Measurements from ENCODE around the gene TTC21B.

Gene TTC21B

GRCh38 chr2:165901620-165902298 is 51.8 kb downstream of the TTC21B start:
- no peak overlapping the region for H3K27ac ChIP-seq (ENCODE audit: low read depth, low read length)
- H3K27me3 ChIP-seq (ENCODE audit: control insufficient read depth, insufficient read depth, low read length): no peaks in the 10 kb centered on the region

DNA sequence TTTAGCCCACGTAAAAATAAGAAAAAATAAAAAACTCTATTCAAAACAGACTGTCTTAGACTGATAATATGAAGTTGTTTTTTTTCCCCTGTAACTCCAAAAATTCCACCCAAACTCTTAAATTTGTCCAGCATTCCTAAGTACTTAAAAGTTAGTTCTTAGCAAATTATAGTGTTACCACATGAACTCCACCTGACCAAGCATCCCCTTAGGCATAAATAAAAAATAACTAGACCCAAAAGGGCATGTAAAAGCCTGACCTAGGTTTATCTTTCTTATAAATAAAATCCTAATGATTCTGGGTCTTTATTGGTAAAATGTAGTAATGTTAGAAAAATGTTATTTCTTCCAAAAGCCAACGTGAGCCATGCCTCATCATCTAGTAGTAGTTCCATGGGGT is 54.3 kb downstream of the TTC21B start:
- H3K9ac ChIP-seq (ENCODE audit: low read depth, low read length): no peak overlapping the region
- no peaks in the 10 kb centered on the region for H3K9me3 ChIP-seq (ENCODE audit: control insufficient read depth, insufficient read depth, low read length)
- 0 out of 2 replicates have a peak, but pooled peaks cover 7% of the 10 kb centered on the region for H3K4me1 ChIP-seq (ENCODE audit: control insufficient read depth, insufficient read depth, low read length)
- H3K27me3 ChIP-seq (ENCODE audit: control insufficient read depth, insufficient read depth, low read length): no peaks in the 10 kb centered on the region
- no peak overlapping the region for H3K4me3 ChIP-seq (ENCODE audit: low read depth, low read length)
- no peak overlapping the region for H3K27ac ChIP-seq (ENCODE audit: low read depth, low read length)
- H3K36me3 ChIP-seq (ENCODE audit: control insufficient read depth, insufficient read depth, low read length): peaks cover 73% of the 10 kb centered on the region

More at GRCh38 chr2:165901620-165902298, 51.8 kb downstream of the TTC21B start:
- Histone ChIP-seq H3K9me3 (ENCODE audit: control insufficient read depth, insufficient read depth, low read length) (no peaks in the 10 kb centered on the region), H3K36me3 (ENCODE audit: control insufficient read depth, insufficient read depth, low read length) (peaks cover 68% of the 10 kb centered on the region), H3K4me1 (ENCODE audit: control insufficient read depth, insufficient read depth, low read length) (0 out of 2 replicates have a peak, but pooled peaks cover 7% of the 10 kb centered on the region), H3K9ac (ENCODE audit: low read depth, low read length) (no peak overlapping the region), H3K4me3 (ENCODE audit: low read depth, low read length) (no peak overlapping the region)

DNA sequence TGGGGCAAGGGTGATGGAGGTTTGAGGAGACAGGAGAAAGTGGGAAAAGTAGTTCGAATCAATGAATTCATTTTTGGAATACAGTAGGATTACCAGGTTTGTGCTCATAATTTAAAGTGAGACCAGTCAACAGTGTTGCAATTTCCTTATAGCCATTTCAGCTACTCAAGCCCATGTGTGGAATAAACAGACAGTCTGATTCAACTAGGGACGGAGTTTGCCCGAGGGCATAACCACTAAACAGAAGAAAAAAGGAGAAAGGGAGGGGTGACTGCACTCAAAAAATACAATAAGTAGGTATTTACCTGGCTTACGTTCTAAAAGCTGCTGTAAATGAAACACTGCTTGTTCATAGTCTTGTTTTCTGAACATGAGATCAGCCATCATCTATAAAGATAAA is 55.2 kb downstream of the TTC21B start:
- no peak overlapping the region for H3K9ac ChIP-seq (ENCODE audit: low read depth, low read length)
- H3K27me3 ChIP-seq (ENCODE audit: control insufficient read depth, insufficient read depth, low read length): no peaks in the 10 kb centered on the region
- 0 out of 2 replicates have a peak, but pooled peaks cover 7% of the 10 kb centered on the region for H3K4me1 ChIP-seq (ENCODE audit: control insufficient read depth, insufficient read depth, low read length)
- no peak overlapping the region for H3K27ac ChIP-seq (ENCODE audit: low read depth, low read length)
- no peaks in the 10 kb centered on the region for H3K9me3 ChIP-seq (ENCODE audit: control insufficient read depth, insufficient read depth, low read length)
- H3K36me3 ChIP-seq (ENCODE audit: control insufficient read depth, insufficient read depth, low read length): peaks cover 81% of the 10 kb centered on the region
- H3K4me3 ChIP-seq (ENCODE audit: low read depth, low read length): no peak overlapping the region

- Histone ChIP-seq H3K4me3 (ENCODE audit: low read depth, low read length) (no peak overlapping the region), H3K27ac (ENCODE audit: low read depth, low read length) (no peak overlapping the region), H3K9ac (ENCODE audit: low read depth, low read length) (no peak overlapping the region), H3K9me3 (ENCODE audit: control insufficient read depth, insufficient read depth, low read length) (no peaks in the 10 kb centered on the region), H3K27me3 (ENCODE audit: control insufficient read depth, insufficient read depth, low read length) (no peaks in the 10 kb centered on the region), H3K4me1 (ENCODE audit: control insufficient read depth, insufficient read depth, low read length) (0 out of 2 replicates have a peak, but pooled peaks cover 7% of the 10 kb centered on the region), H3K36me3 (ENCODE audit: control insufficient read depth, insufficient read depth, low read length) (peaks cover 87% of the 10 kb centered on the region)
Measured at GRCh38 chr2:165897726-165898125, 55.9 kb downstream of the TTC21B start.

- Histone ChIP-seq H3K9ac (ENCODE audit: low read depth, low read length) (no peak overlapping the region), H3K4me1 (ENCODE audit: control insufficient read depth, insufficient read depth, low read length) (0 out of 2 replicates have a peak, but pooled peaks cover 7% of the 10 kb centered on the region), H3K36me3 (ENCODE audit: control insufficient read depth, insufficient read depth, low read length) (peaks cover 87% of the 10 kb centered on the region), H3K27me3 (ENCODE audit: control insufficient read depth, insufficient read depth, low read length) (no peaks in the 10 kb centered on the region), H3K4me3 (ENCODE audit: low read depth, low read length) (no peak overlapping the region), H3K27ac (ENCODE audit: low read depth, low read length) (no peak overlapping the region), H3K9me3 (ENCODE audit: control insufficient read depth, insufficient read depth, low read length) (no peaks in the 10 kb centered on the region)
Measured at GRCh38 chr2:165897074-165897473, 56.5 kb downstream of the TTC21B start.

DNA sequence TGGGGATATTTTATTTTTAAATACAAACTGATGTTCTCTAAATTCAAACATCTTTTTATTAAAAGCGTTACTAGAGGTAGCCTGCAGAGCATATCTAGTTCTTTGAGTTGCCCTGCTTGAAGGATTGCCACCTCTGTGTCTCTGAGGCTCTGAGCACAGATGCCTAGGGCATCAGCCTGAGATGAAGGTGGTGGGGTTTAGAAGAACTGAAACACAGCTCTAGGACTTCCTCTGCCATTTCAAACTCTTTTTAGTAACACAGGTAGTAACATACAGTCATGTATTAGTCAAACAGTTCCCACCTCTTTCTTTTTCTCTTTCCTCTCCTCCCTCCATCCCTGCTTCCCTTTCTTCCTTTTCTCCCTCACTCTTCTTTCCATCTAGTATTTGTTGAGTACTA is 57.6 kb downstream of the TTC21B start:
- no peak overlapping the region for H3K27ac ChIP-seq (ENCODE audit: low read depth, low read length)
- no peaks in the 10 kb centered on the region for H3K27me3 ChIP-seq (ENCODE audit: control insufficient read depth, insufficient read depth, low read length)
- no peak overlapping the region for H3K4me3 ChIP-seq (ENCODE audit: low read depth, low read length)
- H3K9ac ChIP-seq (ENCODE audit: low read depth, low read length): no peak overlapping the region
- H3K9me3 ChIP-seq (ENCODE audit: control insufficient read depth, insufficient read depth, low read length): no peaks in the 10 kb centered on the region
- H3K4me1 ChIP-seq (ENCODE audit: control insufficient read depth, insufficient read depth, low read length): 0 out of 2 replicates have a peak, but pooled peaks cover 7% of the 10 kb centered on the region
- peaks cover 87% of the 10 kb centered on the region for H3K36me3 ChIP-seq (ENCODE audit: control insufficient read depth, insufficient read depth, low read length)

DNA sequence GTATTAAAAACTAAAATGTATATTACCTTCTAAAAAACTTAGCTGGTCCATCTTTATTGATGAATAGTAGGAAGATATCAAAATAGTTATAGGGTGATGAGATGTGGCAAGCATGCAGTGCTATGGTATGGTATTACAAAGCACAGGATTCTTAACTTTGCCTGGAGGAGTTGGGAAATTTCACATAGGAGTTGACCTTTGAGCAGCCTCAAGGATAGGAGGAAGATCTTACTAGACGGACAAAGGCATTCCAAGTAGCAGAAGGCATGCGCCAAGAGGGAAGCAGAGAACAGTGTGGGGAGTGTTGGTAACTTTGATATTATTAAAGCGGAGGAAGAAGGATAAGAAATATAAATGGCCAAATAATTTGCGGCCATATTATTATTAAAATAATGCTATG is 60.0 kb downstream of the TTC21B start:
- Histone ChIP-seq H3K27ac (ENCODE audit: low read depth, low read length) (no peak overlapping the region), H3K9me3 (ENCODE audit: control insufficient read depth, insufficient read depth, low read length) (no peaks in the 10 kb centered on the region), H3K9ac (ENCODE audit: low read depth, low read length) (no peak overlapping the region), H3K4me1 (ENCODE audit: control insufficient read depth, insufficient read depth, low read length) (no peaks in the 10 kb centered on the region), H3K4me3 (ENCODE audit: low read depth, low read length) (no peak overlapping the region), H3K36me3 (ENCODE audit: control insufficient read depth, insufficient read depth, low read length) (peaks cover 92% of the 10 kb centered on the region), H3K27me3 (ENCODE audit: control insufficient read depth, insufficient read depth, low read length) (no peaks in the 10 kb centered on the region)

- Histone ChIP-seq H3K9me3 (ENCODE audit: control insufficient read depth, insufficient read depth, low read length) (no peaks in the 10 kb centered on the region), H3K9ac (ENCODE audit: low read depth, low read length) (no peak overlapping the region), H3K4me3 (ENCODE audit: low read depth, low read length) (no peak overlapping the region), H3K27me3 (ENCODE audit: control insufficient read depth, insufficient read depth, low read length) (no peaks in the 10 kb centered on the region), H3K4me1 (ENCODE audit: control insufficient read depth, insufficient read depth, low read length) (no peaks in the 10 kb centered on the region), H3K36me3 (ENCODE audit: control insufficient read depth, insufficient read depth, low read length) (peaks cover 89% of the 10 kb centered on the region), H3K27ac (ENCODE audit: low read depth, low read length) (no peak overlapping the region)
Measured at GRCh38 chr2:165892526-165892925, 61.0 kb downstream of the TTC21B start.

- H3K4me3 ChIP-seq (ENCODE audit: low read depth, low read length): no peak overlapping the region
- no peaks in the 10 kb centered on the region for H3K9me3 ChIP-seq (ENCODE audit: control insufficient read depth, insufficient read depth, low read length)
- H3K27ac ChIP-seq (ENCODE audit: low read depth, low read length): no peak overlapping the region
- no peaks in the 10 kb centered on the region for H3K27me3 ChIP-seq (ENCODE audit: control insufficient read depth, insufficient read depth, low read length)
- H3K36me3 ChIP-seq (ENCODE audit: control insufficient read depth, insufficient read depth, low read length): peaks cover 86% of the 10 kb centered on the region
- no peak overlapping the region for H3K9ac ChIP-seq (ENCODE audit: low read depth, low read length)
- no peaks in the 10 kb centered on the region for H3K4me1 ChIP-seq (ENCODE audit: control insufficient read depth, insufficient read depth, low read length)
Measured at GRCh38 chr2:165891943-165892342, 61.6 kb downstream of the TTC21B start.

DNA sequence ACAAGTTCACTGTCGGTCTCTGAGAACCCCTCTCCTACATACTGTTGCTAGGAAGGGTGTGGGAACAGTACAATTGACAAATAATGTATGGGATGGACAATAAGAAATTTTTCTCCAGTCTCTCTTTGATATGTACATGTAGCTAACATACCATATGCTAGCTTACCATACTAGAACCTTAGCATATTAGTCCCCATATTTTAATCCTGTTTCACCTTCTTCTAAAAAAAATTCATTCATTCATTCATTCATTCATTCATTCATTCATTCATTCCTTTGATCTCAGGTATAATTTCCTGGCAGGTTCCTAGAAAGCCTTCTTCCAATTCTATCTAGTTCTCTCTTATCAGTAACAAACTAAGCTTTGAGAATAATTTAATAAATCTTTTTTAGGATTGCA is 62.2 kb downstream of the TTC21B start:
- no peaks in the 10 kb centered on the region for H3K4me1 ChIP-seq (ENCODE audit: control insufficient read depth, insufficient read depth, low read length)
- H3K27me3 ChIP-seq (ENCODE audit: control insufficient read depth, insufficient read depth, low read length): no peaks in the 10 kb centered on the region
- H3K36me3 ChIP-seq (ENCODE audit: control insufficient read depth, insufficient read depth, low read length): peaks cover 86% of the 10 kb centered on the region
- H3K9ac ChIP-seq (ENCODE audit: low read depth, low read length): no peak overlapping the region
- no peak overlapping the region for H3K27ac ChIP-seq (ENCODE audit: low read depth, low read length)
- H3K4me3 ChIP-seq (ENCODE audit: low read depth, low read length): no peak overlapping the region
- no peaks in the 10 kb centered on the region for H3K9me3 ChIP-seq (ENCODE audit: control insufficient read depth, insufficient read depth, low read length)

DNA sequence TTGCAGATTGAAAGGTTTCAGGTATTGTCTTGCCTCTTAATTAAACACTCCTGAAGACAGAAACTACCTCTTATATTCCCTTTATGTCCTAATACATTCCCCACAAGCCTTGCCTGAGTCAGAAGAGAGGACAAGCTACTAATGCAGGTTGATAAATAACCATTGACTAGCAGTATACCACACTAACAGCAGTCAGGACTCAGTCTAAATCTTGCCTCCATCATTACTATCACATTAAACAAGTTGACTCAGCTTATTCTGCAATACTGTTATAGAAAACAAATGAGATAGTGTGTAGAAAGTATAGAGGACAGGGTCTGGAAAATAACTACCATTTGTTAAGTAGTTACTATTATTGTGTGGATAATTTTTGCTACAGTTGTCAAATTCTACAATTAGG is 63.8 kb downstream of the TTC21B start:
- Histone ChIP-seq H3K4me1 (ENCODE audit: control insufficient read depth, insufficient read depth, low read length) (no peaks in the 10 kb centered on the region), H3K27ac (ENCODE audit: low read depth, low read length) (no peak overlapping the region), H3K4me3 (ENCODE audit: low read depth, low read length) (no peak overlapping the region), H3K9ac (ENCODE audit: low read depth, low read length) (no peak overlapping the region), H3K36me3 (ENCODE audit: control insufficient read depth, insufficient read depth, low read length) (peaks cover 80% of the 10 kb centered on the region), H3K9me3 (ENCODE audit: control insufficient read depth, insufficient read depth, low read length) (no peaks in the 10 kb centered on the region), H3K27me3 (ENCODE audit: control insufficient read depth, insufficient read depth, low read length) (no peaks in the 10 kb centered on the region)

Data from HUES48 (cell line).